ENCODE data around the gene PPP5C. TPM values are rescaled to one million over a fixed set of nuclear protein-coding genes. Genes with fewer than 3 reads are reported as not detected.
A peak's percentile ranks its signal among the peaks of the same experiment; 100 is the strongest.

The PPP5C gene
- total RNA-seq, 2 experiments from 2014 or later, result 105 to 118 TPM

- peak overlapping the region; percentile 1 for H3K4me3 ChIP-seq (ENCODE audit: low read depth, low read length, poor library complexity, severe bottlenecking)
- no peaks in the 10 kb centered on the region for H3K9me3 ChIP-seq (ENCODE audit: low read length)
- H3K36me3 ChIP-seq (ENCODE audit: insufficient read depth, low read length), result no peaks in the 10 kb centered on the region
- no peak overlapping the region for H3K27ac ChIP-seq (ENCODE audit: low read depth, low read length, poor library complexity, severe bottlenecking)
- CTCF ChIA-PET (ENCODE audit: unreplicated experiment), result no interaction called here
- H4K20me1 ChIP-seq (ENCODE audit: insufficient read depth, low read length), result no peaks in the 10 kb centered on the region
- peak overlapping the region; percentile 33 for H3K4me2 ChIP-seq (ENCODE audit: low read length)
- no TSS peak for BruUV-seq (replicated peaks)
- no peaks in the 10 kb centered on the region for H3K9me2 ChIP-seq (ENCODE audit: insufficient read depth, low read length)
- no peak for DNase-seq (ENCODE audit: low spot score)
- H3K79me2 ChIP-seq (ENCODE audit: insufficient read depth, low read depth, low read length), result no peaks in the 10 kb centered on the region
- no peak for TF ChIP-seq EZH2phosphoT487 (IDR thresholded peaks at IDR 0.05; ENCODE audit: borderline replicate concordance, low read depth, low read length)
- TF ChIP-seq, protein P1, sequence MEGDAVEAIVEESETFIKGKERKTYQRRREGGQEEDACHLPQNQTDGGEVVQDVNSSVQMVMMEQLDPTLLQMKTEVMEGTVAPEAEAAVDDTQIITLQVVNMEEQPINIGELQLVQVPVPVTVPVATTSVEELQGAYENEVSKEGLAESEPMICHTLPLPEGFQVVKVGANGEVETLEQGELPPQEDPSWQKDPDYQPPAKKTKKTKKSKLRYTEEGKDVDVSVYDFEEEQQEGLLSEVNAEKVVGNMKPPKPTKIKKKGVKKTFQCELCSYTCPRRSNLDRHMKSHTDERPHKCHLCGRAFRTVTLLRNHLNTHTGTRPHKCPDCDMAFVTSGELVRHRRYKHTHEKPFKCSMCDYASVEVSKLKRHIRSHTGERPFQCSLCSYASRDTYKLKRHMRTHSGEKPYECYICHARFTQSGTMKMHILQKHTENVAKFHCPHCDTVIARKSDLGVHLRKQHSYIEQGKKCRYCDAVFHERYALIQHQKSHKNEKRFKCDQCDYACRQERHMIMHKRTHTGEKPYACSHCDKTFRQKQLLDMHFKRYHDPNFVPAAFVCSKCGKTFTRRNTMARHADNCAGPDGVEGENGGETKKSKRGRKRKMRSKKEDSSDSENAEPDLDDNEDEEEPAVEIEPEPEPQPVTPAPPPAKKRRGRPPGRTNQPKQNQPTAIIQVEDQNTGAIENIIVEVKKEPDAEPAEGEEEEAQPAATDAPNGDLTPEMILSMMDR (conservative IDR thresholded peaks at IDR 0.05; ENCODE audit: low read length), result no peak
- intact Hi-C loops (cut with micrococcal nuclease; ENCODE audit: unreplicated experiment), result no loop called here
- POLR2A ChIA-PET, result no interaction called here
- H2AFZ ChIP-seq (ENCODE audit: low read length), result peak overlapping the region; percentile 56; the same call in 1 of the 2 replicates
- peaks cover 49% of the 10 kb centered on the region for H3K4me1 ChIP-seq (ENCODE audit: insufficient read depth, low read length, poor library complexity, severe bottlenecking)
Measured at GRCh38 chr19:46407856-46408663, 61.2 kb downstream of the PPP5C start.

DNA sequence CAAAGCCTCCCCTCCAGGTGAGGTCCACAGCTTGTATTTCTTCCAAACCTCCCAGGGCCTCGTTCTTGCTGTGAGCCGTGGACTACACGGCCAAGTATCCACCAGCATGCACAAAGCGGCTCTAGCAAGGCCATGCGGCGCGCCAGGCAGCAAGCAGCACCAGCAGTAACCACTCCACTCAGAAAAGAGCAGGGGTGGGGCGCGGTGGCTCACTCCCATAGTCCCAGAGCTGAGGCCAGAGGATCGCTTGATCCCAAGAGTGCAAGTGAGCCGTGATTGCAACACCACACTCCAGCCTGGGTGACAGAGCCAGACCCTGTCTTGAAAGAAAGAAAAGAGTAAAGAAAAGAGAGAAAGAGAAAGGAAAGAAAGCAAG, 61.8 kb downstream of the PPP5C start:
- ChIA-PET CTCF (ENCODE audit: unreplicated experiment) (no interaction called here), POLR2A (no interaction called here)
- Histone ChIP-seq H2AFZ (ENCODE audit: low read length) (peak overlapping the region; percentile 56; the same call in 1 of the 2 replicates), H3K27ac (ENCODE audit: low read depth, low read length, poor library complexity, severe bottlenecking) (no peak overlapping the region), H3K4me1 (ENCODE audit: insufficient read depth, low read length, poor library complexity, severe bottlenecking) (peaks cover 53% of the 10 kb centered on the region), H4K20me1 (ENCODE audit: insufficient read depth, low read length) (no peaks in the 10 kb centered on the region), H3K79me2 (ENCODE audit: insufficient read depth, low read depth, low read length) (no peaks in the 10 kb centered on the region), H3K4me2 (ENCODE audit: low read length) (peak overlapping the region; percentile 33), H3K4me3 (ENCODE audit: low read depth, low read length, poor library complexity, severe bottlenecking) (peak overlapping the region; percentile 1), H3K36me3 (ENCODE audit: insufficient read depth, low read length) (no peaks in the 10 kb centered on the region), H3K9me3 (ENCODE audit: low read length) (no peaks in the 10 kb centered on the region), H3K9me2 (ENCODE audit: insufficient read depth, low read length) (no peaks in the 10 kb centered on the region)
- BruUV-seq (replicated peaks), result no TSS peak
- TF ChIP-seq, protein P1 (conservative IDR thresholded peaks at IDR 0.05; ENCODE audit: low read length), result no peak
- intact Hi-C loops (cut with micrococcal nuclease; ENCODE audit: unreplicated experiment), result no loop called here
- no peak for DNase-seq (ENCODE audit: low spot score)

GRCh38 chr19:46409191-46409590, 62.3 kb downstream of the PPP5C start:
- no peak for DNase-seq (ENCODE audit: low spot score)
- no peaks in the 10 kb centered on the region for H3K9me2 ChIP-seq (ENCODE audit: insufficient read depth, low read length)
- no peak overlapping the region for H2AFZ ChIP-seq (ENCODE audit: low read length)
- H3K36me3 ChIP-seq (ENCODE audit: insufficient read depth, low read length), result no peaks in the 10 kb centered on the region
- ChIA-PET CTCF (ENCODE audit: unreplicated experiment) (no interaction called here), POLR2A (no interaction called here)
- no peak overlapping the region for H3K4me3 ChIP-seq (ENCODE audit: low read depth, low read length, poor library complexity, severe bottlenecking)
- no peak for TF ChIP-seq EZH2phosphoT487 (IDR thresholded peaks at IDR 0.05; ENCODE audit: borderline replicate concordance, low read depth, low read length)
- TF ChIP-seq, protein P1 (conservative IDR thresholded peaks at IDR 0.05; ENCODE audit: low read length), result no peak
- intact Hi-C loops (cut with micrococcal nuclease; ENCODE audit: unreplicated experiment), result no loop called here
- H3K4me1 ChIP-seq (ENCODE audit: insufficient read depth, low read length, poor library complexity, severe bottlenecking), result peaks cover 48% of the 10 kb centered on the region
- no peaks in the 10 kb centered on the region for H3K9me3 ChIP-seq (ENCODE audit: low read length)
- no peaks in the 10 kb centered on the region for H4K20me1 ChIP-seq (ENCODE audit: insufficient read depth, low read length)
- BruUV-seq (replicated peaks), result no TSS peak
- no peak overlapping the region for H3K4me2 ChIP-seq (ENCODE audit: low read length)
- H3K27ac ChIP-seq (ENCODE audit: low read depth, low read length, poor library complexity, severe bottlenecking), result no peak overlapping the region
- no peaks in the 10 kb centered on the region for H3K79me2 ChIP-seq (ENCODE audit: insufficient read depth, low read depth, low read length)

Measured in OCI-LY7 (cell line).